HepG2 (cell line): ENCODE data around the gene GNMT. TPM values are rescaled to one million over a fixed set of nuclear protein-coding genes. Genes with fewer than 3 reads are reported as not detected.

Experiments
- ARID4A ChIP-seq: sonication (generic); formaldehyde crosslinking; IDR thresholded peaks from 2 replicates; pipeline ENCODE4 v1.5.0; 2020; ENCODE audit warnings: mild to moderate bottlenecking, missing genetic modification reagents, borderline replicate concordance
- FUBP1 ChIP-seq: sonication (generic); formaldehyde crosslinking; IDR thresholded peaks from 2 replicates; pipeline ENCODE4 v1.5.1; 2020; ENCODE audit warnings: missing genetic modification reagents, mild to moderate bottlenecking, borderline replicate concordance
- HDAC1 ChIP-seq: sonication (generic); formaldehyde crosslinking; IDR thresholded peaks from 2 replicates; pipeline ENCODE4 v1.5.1; 2020; ENCODE audit warnings: mild to moderate bottlenecking, missing genetic modification reagents
- PHF5A ChIP-seq: IDR thresholded peaks from one replicate; pipeline ENCODE4 v1.6.1; 2018; ENCODE audit warnings: low read depth, missing genetic modification reagents; ENCODE audit not compliant: unreplicated experiment
- SNAPC5 ChIP-seq: sonication (generic); formaldehyde crosslinking; IDR thresholded peaks from 2 replicates; pipeline ENCODE4 v1.8.1; 2023; ENCODE audit warnings: mild to moderate bottlenecking, missing genetic modification reagents, borderline replicate concordance
- ZBTB39 ChIP-seq: sonication (generic); formaldehyde crosslinking; IDR thresholded peaks from 2 replicates; pipeline ENCODE4 v1.5.0; 2020; ENCODE audit warnings: missing genetic modification reagents
- ZNF329 ChIP-seq: sonication (generic); formaldehyde crosslinking; IDR thresholded peaks from 2 replicates; pipeline ENCODE4 v1.9.0; 2021; ENCODE audit warnings: low read depth, mild to moderate bottlenecking, missing genetic modification reagents
- ZNF549 ChIP-seq: sonication (generic); formaldehyde crosslinking; IDR thresholded peaks from 2 replicates; pipeline ENCODE4 v1.5.0; 2020; ENCODE audit warnings: missing genetic modification reagents
- ZNF597 ChIP-seq: sonication (generic); formaldehyde crosslinking; IDR thresholded peaks from 2 replicates; pipeline ENCODE4 v1.5.0; 2020; ENCODE audit warnings: missing genetic modification reagents
- ZNF616 ChIP-seq: sonication (generic); formaldehyde crosslinking; IDR thresholded peaks from 2 replicates; pipeline ENCODE4 v1.5.0; 2020; ENCODE audit warnings: low read depth, mild to moderate bottlenecking, missing genetic modification reagents
- ZNF83 ChIP-seq: sonication (generic); formaldehyde crosslinking; IDR thresholded peaks from 2 replicates; pipeline ENCODE4 v1.4.0; 2020; ENCODE audit warnings: missing genetic modification reagents, mild to moderate bottlenecking, borderline replicate concordance
- polyA plus RNA-seq, 8 experiments: library from polyadenylated mRNA; depleted of rRNA in 3 of 8; stranded (reverse) in 7 of 8; unstranded in 1 of 8; fragments of >200 nt; fragmentation: Illumina TruSeq in 4 of 8; extraction: Trizol in 4 of 8; gene quantifications; 2 replicates each; pipeline versions ENCODE4 v1.2.1 to v1.2.3, GENCODE V29; 2011 to 2016; ENCODE audit warnings: low read depth in 4 of 8, missing spikeins in 1 of 8, mixed read lengths in 1 of 8; ENCODE audit not compliant: insufficient read depth in 1 of 8
- total RNA-seq, 5 experiments: library from RNA; depleted of rRNA; stranded (reverse); fragments of >200 nt; fragmentation: Illumina TruSeq; extraction: Trizol; gene quantifications; 2 replicates each; pipeline ENCODE4 v1.2.3, GENCODE V29; 2016; ENCODE audit warnings: low read depth in 1 of 5

Gene GNMT
- total and polyA plus RNA-seq, 2 of the 13 experiments (the other 11 are each of a cell fraction or from before 2014, with no cell fraction given) = 2.8 to 7.0 TPM

GRCh38 chr6:42960243-42961019 lies at the start of gene GNMT (continued):
- TF ChIP-seq ZBTB39 (CRISPR knock-in tag) = no peak
- peak; percentile 91 for TF ChIP-seq HDAC1 (CRISPR knock-in tag)
- peak; percentile 97 for TF ChIP-seq ARID4A
- no peak for TF ChIP-seq SNAPC5 (CRISPR knock-in tag)
- TF ChIP-seq ZNF83 (CRISPR knock-in tag) = no peak
- TF ChIP-seq PHF5A = no peak
- no peak for TF ChIP-seq ZNF549
- TF ChIP-seq ZNF616 (CRISPR knock-in tag) = peak; percentile 32; the same call in 1 of the 2 replicates
- no peak; the same call in 1 of the 2 replicates for TF ChIP-seq ZNF329
- no peak for TF ChIP-seq ZNF597
- TF ChIP-seq FUBP1 (CRISPR knock-in tag) = peak; percentile 81; the same call in 1 of the 2 replicates
